Neural cell (in vitro differentiated cells): ENCODE data around the gene CDC123. TPM values are rescaled to one million over a fixed set of nuclear protein-coding genes. Genes with fewer than 3 reads are reported as not detected.

ENCODE experiments used
- H2AFZ ChIP-seq: fragments of 200-600, 300-800 bp; sonication (generic), shearing (Covaris generic); 2 replicates; pipeline ENCODE4 v1.6.0; 2014; ENCODE audit warnings: low read depth, mild to moderate bottlenecking, antibody characterized with exemption, low read length, moderate library complexity
- H3F3A ChIP-seq: fragments of 200-600 bp; shearing (Covaris generic); 2 replicates; pipeline ENCODE4 v1.6.1; 2016; ENCODE audit warnings: mild to moderate bottlenecking, moderate library complexity, mixed read lengths, antibody characterized with exemption, low read length; ENCODE audit not compliant: insufficient read depth, poor library complexity, severe bottlenecking
- H3K27ac ChIP-seq: fragments of 200-600, 300-800 bp; sonication (generic), shearing (Covaris generic); 2 replicates; pipeline ENCODE4 v1.5.1; 2014; ENCODE audit warnings: mild to moderate bottlenecking, low read length, moderate library complexity
- H3K27me3 ChIP-seq: fragments of 300-800, 200-600 bp; sonication (generic), shearing (Covaris generic); 2 replicates; pipeline ENCODE4 v1.6.0; 2014; ENCODE audit warnings: mild to moderate bottlenecking, low read depth, low read length, moderate library complexity; ENCODE audit not compliant: insufficient read depth
- H3K36me3 ChIP-seq: fragments of 300-800, 200-600 bp; sonication (generic), shearing (Covaris generic); 2 replicates; pipeline ENCODE4 v1.5.1; 2014; ENCODE audit warnings: mild to moderate bottlenecking, antibody characterized with exemption, low read length, moderate library complexity; ENCODE audit not compliant: insufficient read depth
- H3K4me2 ChIP-seq: fragments of 300-800, 200-600 bp; sonication (generic), shearing (Covaris generic); 2 replicates; pipeline ENCODE4 v1.6.0; 2014; ENCODE audit warnings: mild to moderate bottlenecking, low read length
- H3K4me3 ChIP-seq: fragments of 300-800, 200-600 bp; sonication (generic), shearing (Covaris generic); 2 replicates; pipeline ENCODE4 v1.5.1; 2014; ENCODE audit warnings: mild to moderate bottlenecking, low read length, moderate library complexity
- H3K79me2 ChIP-seq: fragments of 200-600 bp; shearing (Covaris generic); replicated peaks from 2 replicates; pipeline ENCODE4 v1.6.0; 2014; ENCODE audit warnings: mild to moderate bottlenecking, low read length, moderate library complexity; ENCODE audit not compliant: insufficient read depth
- H3K9ac ChIP-seq: fragments of 300-800, 200-600 bp; sonication (generic), shearing (Covaris generic); 2 replicates; pipeline ENCODE4 v1.6.1; 2016; ENCODE audit warnings: mild to moderate bottlenecking, low read length, mixed read lengths
- H3K9me2 ChIP-seq: fragments of 200-600 bp; shearing (Covaris generic); 2 replicates; pipeline ENCODE4 v1.6.1; 2016; ENCODE audit warnings: mild to moderate bottlenecking, low read length, mixed read lengths; ENCODE audit not compliant: insufficient read depth
- H3K9me3 ChIP-seq: fragments of 200-600, 300-800 bp; sonication (generic), shearing (Covaris generic); 2 replicates; pipeline ENCODE4 v1.6.1; 2016; ENCODE audit warnings: mild to moderate bottlenecking, mixed run types, low read length, moderate library complexity, mixed read lengths
- H4K20me1 ChIP-seq: fragments of 200-600 bp; shearing (Covaris generic); 2 replicates; pipeline ENCODE4 v1.6.1; 2016; ENCODE audit warnings: mild to moderate bottlenecking, mixed run types; ENCODE audit not compliant: insufficient read depth
- CTCF ChIP-seq: fragments of 450-650 bp; IDR thresholded peaks from 2 replicates; pipeline ENCODE4 v1.5.1; 2014; ENCODE audit warnings: antibody characterized with exemption, mild to moderate bottlenecking, moderate library complexity; ENCODE audit not compliant: poor library complexity, severe bottlenecking
- EP300 ChIP-seq: fragments of 450-650 bp; conservative IDR thresholded peaks from 2 replicates; pipeline ENCODE4 v1.6.1; 2014; ENCODE audit warnings: antibody characterized with exemption, mild to moderate bottlenecking, moderate library complexity; ENCODE audit not compliant: poor library complexity, severe bottlenecking
- EZH2 ChIP-seq: fragments of 200-600, 300-800 bp; shearing (Covaris generic), sonication (generic); IDR thresholded peaks from 2 replicates; pipeline ENCODE4 v1.6.1; 2014; ENCODE audit warnings: antibody characterized with exemption, low read length, borderline replicate concordance, mild to moderate bottlenecking; ENCODE audit not compliant: insufficient read depth, poor library complexity, severe bottlenecking
- MXI1 ChIP-seq: fragments of 450-650 bp; conservative IDR thresholded peaks from 2 replicates; pipeline ENCODE4 v1.6.1; 2014; ENCODE audit warnings: antibody characterized with exemption, mild to moderate bottlenecking; ENCODE audit not compliant: poor library complexity, severe bottlenecking
- RAD21 ChIP-seq: fragments of 450-650 bp; conservative IDR thresholded peaks from 2 replicates; pipeline ENCODE4 v1.6.1; 2014; ENCODE audit warnings: antibody characterized with exemption, mild to moderate bottlenecking, moderate library complexity
- REST ChIP-seq: IDR thresholded peaks from 2 replicates; pipeline ENCODE4 v1.6.1; 2012; ENCODE audit warnings: borderline replicate concordance
- polyA plus RNA-seq: library from polyadenylated mRNA; depleted of rRNA; stranded (reverse); fragments of >200 nt; gene quantifications from 2 replicates; pipeline ENCODE4 v1.2.3, GENCODE V29; 2014

CDC123 gene
- polyA plus RNA-seq, 1 donor from 2014 or later: 110 TPM

GRCh38 chr10:12237265-12238220 lies 41.6 kb downstream of the CDC123 start:
- TF ChIP-seq EZH2 (no peak), REST (no peak), RAD21 (no peak), CTCF (no peak), MXI1 (no peak), EP300 (no peak)

GRCh38 chr10:12238821-12239220 lies 42.8 kb downstream of the CDC123 start:
- H3K9me2 ChIP-seq: no peaks in the 10 kb centered on the region
- H3K9ac ChIP-seq: no peak overlapping the region
- no peak overlapping the region for H3K4me3 ChIP-seq
- peaks cover 4% of the 10 kb centered on the region for H3K36me3 ChIP-seq
- no peaks in the 10 kb centered on the region for H3K9me3 ChIP-seq
- no peak overlapping the region for H3K4me2 ChIP-seq
- no peaks in the 10 kb centered on the region for H3K79me2 ChIP-seq
- H2AFZ ChIP-seq: no peak overlapping the region
- no peaks in the 10 kb centered on the region for H3F3A ChIP-seq
- H3K27ac ChIP-seq: no peak overlapping the region
- no peak for TF ChIP-seq MXI1
- no peak for TF ChIP-seq RAD21
- H3K27me3 ChIP-seq: no peaks in the 10 kb centered on the region
- no peaks in the 10 kb centered on the region for H4K20me1 ChIP-seq

More at GRCh38 chr10:12237265-12238220, 41.6 kb downstream of the CDC123 start:
- Histone ChIP-seq H2AFZ (no peak overlapping the region), H3K9me3 (no peaks in the 10 kb centered on the region), H3K27me3 (no peaks in the 10 kb centered on the region), H3K4me3 (no peak overlapping the region), H3F3A (no peaks in the 10 kb centered on the region), H3K9me2 (no peaks in the 10 kb centered on the region), H3K79me2 (no peaks in the 10 kb centered on the region), H3K4me2 (no peak overlapping the region), H3K36me3 (peaks cover 4% of the 10 kb centered on the region), H3K9ac (no peak overlapping the region), H3K27ac (no peak overlapping the region), H4K20me1 (no peaks in the 10 kb centered on the region)
